Ovary (tissue), 9 donors: Measurements from ENCODE around the gene POU3F3. TPM values are rescaled to one million over a fixed set of nuclear protein-coding genes. Genes with fewer than 3 reads are reported as not detected.

Experiments used
- DNase-seq, 5 donors: peaks; one replicate each; pipeline ENCODE4 v3.0.0-alpha.2; 2019 to 2020
- H3K27ac ChIP-seq, 2 donors: fragments of 200-600 bp; one replicate each; pipeline versions ENCODE4 v1.5.1 to v1.8.0; 2019 to 2022
- H3K27me3 ChIP-seq: fragments of 200-600 bp; one replicate; pipeline ENCODE4 v1.8.0; 2022
- H3K36me3 ChIP-seq: fragments of 200-600 bp; sonication (generic); one replicate; pipeline ENCODE4 v1.5.1; 2019
- H3K4me1 ChIP-seq: one replicate; pipeline ENCODE4 v1.8.1; 2013; ENCODE audit warnings: mild to moderate bottlenecking, moderate library complexity; ENCODE audit not compliant: insufficient read depth
- H3K4me3 ChIP-seq: fragments of 200-600 bp; sonication (generic); one replicate; pipeline ENCODE4 v1.5.1; 2017
- H3K9me3 ChIP-seq, 2 donors: fragments of 200-600 bp in 1 of 2; sonication (generic) in 1 of 2; one replicate each; pipeline versions ENCODE4 v1.5.1 to v1.8.1; 2013 to 2019; ENCODE audit warnings: mild to moderate bottlenecking in 1 of 2, moderate library complexity in 1 of 2
- CTCF ChIP-seq, 3 donors: fragments of 450-650 bp in 2 of 3; fragments of 200-600 bp in 1 of 3; IDR thresholded peaks; one replicate each; pipeline versions ENCODE4 v1.5.1 to v1.8.0; 2016 to 2022; ENCODE audit warnings: antibody characterized with exemption in 3 of 3, mild to moderate bottlenecking in 1 of 3
- EP300 ChIP-seq: sonication (generic); formaldehyde crosslinking; IDR thresholded peaks from one replicate; pipeline ENCODE4 v1.6.1; 2017; ENCODE audit warnings: antibody characterized with exemption
- POLR2A ChIP-seq: fragments of 450-650 bp; IDR thresholded peaks from one replicate; pipeline ENCODE4 v1.6.1; 2017; ENCODE audit warnings: antibody characterized with exemption, mild to moderate bottlenecking, moderate library complexity
- WGBS, 3 donors: extraction: QIAGEN DNeasy Blood & Tissue Kit in 1 of 3; methylation state at CpG; one replicate each; pipeline versions ENCODE4 v1.1.5 to v1.1.7; 2013 to 2017; 5-methylcytosine and 5-hydroxymethylcytosine counted together
- intact Hi-C, 4 donors: fragments of 100-400 bp; cut with DNase I; formaldehyde crosslinking; loops; one replicate each; pipeline versions ENCODE4 v1.11.0 to v1.15.1; 2022 to 2023
- polyA plus RNA-seq, 2 donors: library from polyadenylated mRNA; stranded (reverse); fragments of 200-250 nt in 1 of 2; fragments of 350-450 nt in 1 of 2; fragmentation: Illumina TruSeq in 1 of 2; extraction: RNeasy Lipid Tissue Mini Kit (QIAGEN cat#74804) in 1 of 2; gene quantifications; one replicate each; pipeline ENCODE4 v1.2.3, GENCODE V29; 2013 to 2014
- total RNA-seq, 7 donors: library from RNA; depleted of rRNA in 2 of 7; stranded (reverse); fragments of >200 nt in 2 of 7; fragmentation: NEBNext Ultra II Directional in 3 of 7; extraction: Animal tissue kit (Norgen Biotek cat#: 25700) in 3 of 7; gene quantifications; one replicate each; pipeline versions ENCODE4 v1.1.0 to v1.2.4, GENCODE V29; 2016 to 2023
- donor health status: DM: no; HTN: no; CAD: no; lungs with moderate emphysema.
- donor health status: DM: no; HTN: no; CAD: no.
- donor health status: Bipolar disorder and iron deficiency.
- donor health status: DM: yes; HTN: yes; CAD: no.
- donor health status: DM: no; HTN: no; CAD: no.
- donor health status: DM: yes; HTN: yes; CAD: no.

POU3F3 gene
- total and polyA plus RNA-seq, 9 donors = 0.10 to 0.63 (median 0.10) TPM; not detected in 6

- H3K27ac ChIP-seq = no peak overlapping the region
- WGBS, 3 donors = 74 to 75% (median 74%) methylated on average over 7 of the region's 7 CpGs
- no peaks in the 10 kb centered on the region for H3K4me1 ChIP-seq
- H3K27me3 ChIP-seq = no peaks in the 10 kb centered on the region
- no peak overlapping the region for H3K4me3 ChIP-seq
- no peaks in the 10 kb centered on the region for H3K36me3 ChIP-seq
- intact Hi-C loops = no loop called here
- TF ChIP-seq POLR2A (no peak), CTCF (IDR thresholded peaks at IDR 0.05) (no peak), EP300 (no peak)
- no peaks in the 10 kb centered on the region for H3K9me3 ChIP-seq
- DNase-seq = no peak
Observed at GRCh38 chr2:104888489-104889258, 34.8 kb downstream of the POU3F3 start.

- H3K4me3 ChIP-seq = no peak overlapping the region
- no peaks in the 10 kb centered on the region for H3K9me3 ChIP-seq
- no peaks in the 10 kb centered on the region for H3K36me3 ChIP-seq
- no peak overlapping the region for H3K27ac ChIP-seq
- intact Hi-C loops = no loop called here
- TF ChIP-seq POLR2A = no peak
- no peak for TF ChIP-seq CTCF (IDR thresholded peaks at IDR 0.05)
- TF ChIP-seq EP300 = no peak
- DNase-seq = no peak
- H3K27me3 ChIP-seq = no peaks in the 10 kb centered on the region
- WGBS, 3 donors = 47 to 54% (median 51%) methylated on average over 8 of the region's 8 CpGs
- H3K4me1 ChIP-seq = no peaks in the 10 kb centered on the region
Observed at GRCh38 chr2:104889291-104889959, 35.5 kb downstream of the POU3F3 start.

- no peak for DNase-seq
- H3K27me3 ChIP-seq = no peaks in the 10 kb centered on the region
- H3K27ac ChIP-seq = no peak overlapping the region
- WGBS, 3 donors = 72 to 78% (median 73%) methylated on average over 15 of the region's 15 CpGs
- no peaks in the 10 kb centered on the region for H3K36me3 ChIP-seq
- TF ChIP-seq CTCF (IDR thresholded peaks at IDR 0.05) = no peak
- TF ChIP-seq POLR2A = no peak
- TF ChIP-seq EP300 = no peak
- no peaks in the 10 kb centered on the region for H3K9me3 ChIP-seq
- intact Hi-C loops = no loop called here
- no peak overlapping the region for H3K4me3 ChIP-seq
- H3K4me1 ChIP-seq = no peaks in the 10 kb centered on the region
Observed at GRCh38 chr2:104889960-104890684, 36.2 kb downstream of the POU3F3 start.

- TF ChIP-seq POLR2A = no peak
- no peak for TF ChIP-seq EP300
- TF ChIP-seq CTCF (IDR thresholded peaks at IDR 0.05) = no peak
- WGBS, 3 donors = 79 to 81% (median 80%) methylated on average over 10 of the region's 10 CpGs
Observed at GRCh38 chr2:104890685-104891069, 36.8 kb downstream of the POU3F3 start.

More at GRCh38 chr2:104890685-104891069, 36.8 kb downstream of the POU3F3 start:
- DNase-seq = no peak
- H3K4me3 ChIP-seq = no peak overlapping the region
- no peaks in the 10 kb centered on the region for H3K4me1 ChIP-seq
- H3K27me3 ChIP-seq = no peaks in the 10 kb centered on the region
- H3K27ac ChIP-seq = no peak overlapping the region
- intact Hi-C loops = no loop called here
- H3K36me3 ChIP-seq = no peaks in the 10 kb centered on the region
- H3K9me3 ChIP-seq = no peaks in the 10 kb centered on the region
